Measurements from ENCODE around the gene FGF19. TPM values are rescaled to one million over a fixed set of nuclear protein-coding genes. Genes with fewer than 3 reads are reported as not detected.

The FGF19 gene
- 1 to 10 TPM in 2 of 4 donors, under 1 TPM in 2; 0.43 to 2.3 (median 1.1) TPM for polyA plus RNA-seq (ENCODE audit: insufficient read length in 4 of 4)

DNA sequence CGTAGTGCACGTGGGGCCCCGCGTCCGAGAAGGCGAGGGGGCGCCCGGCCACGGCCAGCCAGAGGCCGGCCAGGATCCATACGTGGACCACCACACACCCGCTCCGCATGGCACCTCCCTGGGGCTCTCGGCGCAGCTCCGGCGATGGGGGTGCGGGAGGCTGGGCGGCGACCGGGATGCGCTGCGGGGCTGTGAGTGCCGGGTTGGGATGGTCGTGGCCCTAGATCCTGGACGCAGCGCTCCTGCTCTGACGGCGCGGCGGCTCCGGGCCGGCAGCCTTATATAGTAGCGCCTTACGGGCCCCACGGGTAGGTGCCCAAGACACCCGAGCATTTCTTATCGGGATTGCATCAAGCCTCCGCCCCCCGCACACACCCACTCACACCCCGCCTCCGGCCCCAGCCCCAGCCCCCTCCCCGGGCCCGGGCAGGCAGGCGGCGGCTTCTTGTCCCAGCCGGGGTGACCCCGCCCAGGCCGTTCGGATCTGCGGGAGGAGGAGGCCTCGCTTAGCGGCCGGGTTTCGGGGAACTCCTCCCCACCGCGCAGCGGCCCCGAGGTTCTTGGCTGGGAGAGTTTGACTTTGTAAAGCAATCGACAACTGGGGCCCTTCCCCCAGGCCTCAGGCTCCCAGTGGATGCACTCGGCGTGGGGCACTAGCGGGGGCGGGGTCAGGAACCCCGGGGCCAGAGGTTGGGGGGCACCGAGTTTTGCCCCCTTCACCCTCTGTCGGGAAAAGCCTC is at the start of gene FGF19:
FGF19 (minus strand) TSS at position 255 of the 740 bp plus-strand sequence; CDS start at position 109, 146 bp downstream.
- no peak for DNase-seq (ENCODE audit: low read depth in 4 of 4, low spot score in 2 of 4)

- no peak for DNase-seq (ENCODE audit: low read depth in 4 of 4, low spot score in 2 of 4)
Observed at GRCh38 chr11:69752890-69753289, 49.1 kb upstream of the FGF19 start.

DNA sequence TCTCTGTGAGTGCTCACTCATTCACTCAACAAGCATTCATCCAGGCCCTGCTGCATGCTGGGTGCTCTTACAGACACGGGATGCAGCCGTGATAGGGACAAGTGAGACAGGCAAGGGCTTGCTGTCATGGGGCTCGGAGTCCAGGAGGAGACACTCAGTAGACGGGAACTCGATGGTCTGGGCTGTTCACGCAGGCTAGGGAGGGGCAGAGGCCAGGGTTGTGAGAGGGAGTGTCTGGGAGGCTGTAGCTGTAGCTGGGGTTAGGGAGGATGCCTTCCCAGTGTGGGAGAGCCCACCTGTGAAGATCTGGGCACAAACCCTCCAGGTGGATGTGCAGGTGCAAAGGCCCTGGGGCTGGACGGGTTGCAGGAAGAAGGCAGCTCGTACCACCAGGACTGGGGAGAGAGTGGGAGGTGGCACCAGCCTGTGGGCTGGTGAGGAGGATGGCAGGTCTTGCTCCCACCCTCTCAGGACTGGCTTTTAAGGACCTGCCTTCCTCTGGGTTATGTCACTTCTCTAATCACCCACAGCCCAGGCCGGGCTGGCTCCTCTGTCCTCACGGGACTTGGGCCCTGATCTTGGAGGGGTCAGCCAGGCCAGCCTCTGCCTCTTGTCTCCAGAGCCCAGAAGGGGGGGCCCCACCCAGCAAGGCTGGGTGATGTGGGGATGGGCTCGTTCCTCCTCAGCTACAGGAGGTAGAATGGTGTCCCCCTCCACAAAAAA is 47.2 kb upstream of the FGF19 start:
- DNase-seq (ENCODE audit: low read depth in 4 of 4, low spot score in 2 of 4): no peak

DNA sequence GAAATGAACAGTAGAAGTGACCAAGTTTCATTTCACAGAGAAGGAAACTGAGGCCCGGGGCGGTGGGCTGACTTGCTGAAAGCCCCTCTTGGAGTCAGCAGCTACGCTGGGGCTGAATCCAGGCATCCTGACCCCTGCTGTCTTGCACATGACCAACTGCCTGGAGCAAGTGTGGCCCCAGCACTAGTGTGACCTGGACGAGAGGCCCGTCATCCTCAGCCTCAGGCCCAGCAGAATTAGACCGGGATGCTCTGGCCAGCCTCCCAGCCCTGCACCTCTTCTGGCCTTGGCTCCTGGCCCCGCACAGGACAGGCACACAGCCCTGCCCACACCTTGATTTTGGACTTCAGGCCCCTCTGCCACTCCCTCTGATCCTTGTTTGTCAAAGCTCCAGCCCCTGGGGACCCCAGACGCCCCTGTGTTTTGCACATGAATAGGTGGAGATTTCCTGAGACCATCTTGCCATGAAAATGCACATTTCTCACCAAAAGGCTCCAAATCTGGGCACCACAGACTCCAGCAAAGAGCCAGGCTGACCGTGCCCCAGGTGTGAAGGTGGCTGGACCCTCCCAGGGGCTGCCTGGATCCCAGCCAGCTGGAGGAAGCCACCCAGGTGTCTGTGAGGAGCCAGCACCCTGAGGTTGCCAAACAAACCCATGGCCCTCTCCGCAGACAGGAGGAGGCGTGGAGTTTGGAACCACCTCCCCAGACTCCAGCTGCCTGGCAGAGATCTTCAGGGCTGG is 46.5 kb upstream of the FGF19 start:
- DNase-seq (ENCODE audit: low read depth in 4 of 4, low spot score in 2 of 4): no peak

GRCh38 chr11:69748637-69749036 is 44.8 kb upstream of the FGF19 start:
- DNase-seq (ENCODE audit: low read depth in 4 of 4, low spot score in 2 of 4): no peak

GRCh38 chr11:69746752-69747742 is 43.2 kb upstream of the FGF19 start:
- DNase-seq (ENCODE audit: low read depth in 4 of 4, low spot score in 2 of 4): peak in 1 of 4 donors; percentile 6

GRCh38 chr11:69746140-69746539 is 42.3 kb upstream of the FGF19 start:
- DNase-seq (ENCODE audit: low read depth in 4 of 4, low spot score in 2 of 4): no peak

DNA sequence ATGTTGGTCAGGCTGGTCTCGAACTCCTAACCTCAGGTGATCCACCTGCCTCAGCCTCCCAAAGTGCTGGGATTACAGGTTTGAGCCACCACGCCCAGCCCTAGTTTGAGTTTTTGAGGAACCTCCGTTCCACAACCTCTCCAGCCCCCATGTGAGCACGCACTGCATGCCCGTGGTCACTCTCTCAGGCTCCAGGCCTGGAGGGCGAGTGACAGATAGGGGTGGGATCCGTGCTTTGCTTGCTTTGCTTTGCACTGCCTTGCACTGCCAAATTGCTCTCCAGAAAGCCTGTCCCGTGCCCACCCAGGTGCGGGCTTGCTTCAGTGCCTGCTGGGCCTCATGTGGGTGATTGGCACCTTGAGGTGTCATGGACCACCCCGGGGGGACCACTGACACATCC is 41.4 kb upstream of the FGF19 start:
- no peak for DNase-seq (ENCODE audit: low read depth in 4 of 4, low spot score in 2 of 4)

DNA sequence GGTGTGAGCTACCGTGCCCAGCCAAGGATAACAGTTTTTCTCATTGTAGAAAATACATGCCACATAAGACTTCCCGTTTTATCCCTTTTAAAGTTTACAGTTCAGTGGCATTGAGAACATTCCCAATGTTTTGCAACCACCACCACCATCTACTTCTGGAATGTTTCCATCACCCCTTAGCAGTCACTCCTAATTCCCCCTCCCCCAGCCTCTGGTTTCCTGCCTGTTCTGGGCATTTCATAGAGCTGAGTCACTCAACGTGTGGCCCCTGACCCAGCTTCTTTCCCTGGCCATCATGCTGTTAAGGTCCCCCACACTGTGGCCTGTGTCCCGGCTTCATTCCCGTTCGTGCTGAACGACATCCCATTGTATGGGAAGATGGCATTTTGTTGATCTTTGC is 40.6 kb upstream of the FGF19 start:
- no peak for DNase-seq (ENCODE audit: low read depth in 4 of 4, low spot score in 2 of 4)

DNA sequence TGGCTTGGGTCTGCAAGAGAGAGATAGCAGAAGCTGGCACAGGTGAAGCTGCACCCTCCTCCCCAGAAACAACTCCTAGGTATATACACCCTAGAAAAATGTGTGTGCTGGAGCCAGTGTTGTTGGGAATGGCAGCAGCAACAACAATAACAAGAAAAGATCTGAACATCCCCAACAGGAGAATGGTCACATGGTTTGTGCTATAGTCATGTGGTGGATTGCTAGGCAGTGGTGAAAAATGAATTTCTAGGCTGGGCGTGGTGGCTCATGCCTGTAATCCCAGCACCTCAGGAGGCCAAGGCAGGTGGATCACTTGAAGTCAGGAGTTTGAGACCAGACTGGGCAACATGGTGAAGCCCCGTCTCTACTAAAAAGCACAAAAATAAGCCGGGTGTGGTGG is 31.0 kb upstream of the FGF19 start:
- no peak for DNase-seq (ENCODE audit: low read depth in 4 of 4, low spot score in 2 of 4)

GRCh38 chr11:69734367-69734766 is 30.5 kb upstream of the FGF19 start:
- no peak for DNase-seq (ENCODE audit: low read depth in 4 of 4, low spot score in 2 of 4)

GRCh38 chr11:69732910-69733309 is 29.1 kb upstream of the FGF19 start:
- no peak for DNase-seq (ENCODE audit: low read depth in 4 of 4, low spot score in 2 of 4)

DNA sequence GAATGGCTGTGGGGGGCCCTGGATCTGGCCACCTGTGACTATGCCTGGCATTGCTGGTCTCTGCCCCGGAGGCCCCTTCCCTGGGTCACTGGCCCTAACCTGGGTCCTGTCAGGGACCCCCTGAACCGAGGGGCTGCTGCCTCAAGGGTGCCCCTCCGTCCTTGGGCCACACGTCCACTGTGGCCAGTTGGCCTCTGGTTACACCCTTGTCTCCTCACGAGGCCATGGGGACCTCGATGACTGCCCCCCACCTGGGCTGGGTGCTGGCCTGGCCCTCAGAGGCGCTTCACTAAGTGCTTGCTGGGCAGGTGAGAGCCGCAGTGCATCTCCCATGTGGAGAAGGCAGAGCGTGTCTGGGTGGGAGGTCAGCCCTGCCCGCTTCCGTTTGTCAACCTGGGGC is 27.3 kb upstream of the FGF19 start:
- DNase-seq (ENCODE audit: low read depth in 4 of 4, low spot score in 2 of 4): no peak

DNA sequence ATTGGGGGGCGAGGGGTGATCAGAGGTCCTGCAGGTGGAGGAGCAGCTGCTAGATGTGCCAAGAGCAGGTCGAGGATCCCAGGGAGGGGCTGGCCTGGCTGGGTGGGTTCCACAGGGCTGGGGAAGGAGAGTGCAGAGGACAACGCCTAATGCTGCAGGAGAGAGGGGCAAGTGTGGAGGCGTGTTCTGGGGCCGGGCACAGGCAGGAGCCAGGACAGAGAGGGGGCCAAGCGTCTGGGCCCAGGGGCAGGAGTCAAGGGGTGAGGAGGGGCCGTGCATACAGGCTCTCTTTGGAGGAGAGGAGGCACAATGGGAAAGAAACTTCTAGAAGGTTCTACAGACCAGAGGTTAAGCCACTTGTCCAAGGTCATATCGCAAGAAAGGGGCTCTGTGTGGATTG is 26.7 kb upstream of the FGF19 start:
- DNase-seq (ENCODE audit: low read depth in 4 of 4, low spot score in 2 of 4): no peak

GRCh38 chr11:69729252-69729651 is 25.4 kb upstream of the FGF19 start:
- no peak for DNase-seq (ENCODE audit: low read depth in 4 of 4, low spot score in 2 of 4)

DNA sequence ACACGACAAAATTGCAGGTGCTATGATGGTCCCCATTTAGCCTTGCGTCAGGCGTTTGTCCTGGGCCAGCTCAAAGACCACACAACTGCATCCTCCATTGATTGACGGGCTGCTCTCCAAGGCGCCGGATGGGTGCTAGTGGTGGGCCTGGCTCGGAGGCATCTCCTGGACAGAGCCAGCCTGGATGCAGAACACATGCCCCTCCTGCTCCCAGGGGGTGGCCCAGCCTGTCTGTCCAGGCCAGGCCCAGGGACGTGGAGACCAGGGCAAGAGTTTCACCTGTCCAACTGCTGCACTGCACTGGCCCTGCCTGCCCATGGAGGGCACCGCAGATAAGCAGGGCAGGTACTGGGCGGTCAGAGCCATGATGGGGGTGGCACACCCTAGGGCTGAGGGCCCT is 23.4 kb upstream of the FGF19 start:
- DNase-seq (ENCODE audit: low read depth in 4 of 4, low spot score in 2 of 4): no peak

- DNase-seq (ENCODE audit: low read depth in 4 of 4, low spot score in 2 of 4): no peak
Observed at GRCh38 chr11:69726481-69726880, 22.7 kb upstream of the FGF19 start.

- no peak for DNase-seq (ENCODE audit: low read depth in 4 of 4, low spot score in 2 of 4)
Observed at GRCh38 chr11:69726019-69726418, 22.2 kb upstream of the FGF19 start.

- DNase-seq (ENCODE audit: low read depth in 4 of 4, low spot score in 2 of 4): no peak
Observed at GRCh38 chr11:69721745-69722144, 17.9 kb upstream of the FGF19 start.

- no peak for DNase-seq (ENCODE audit: low read depth in 4 of 4, low spot score in 2 of 4)
Observed at GRCh38 chr11:69721106-69721505, 17.3 kb upstream of the FGF19 start.
